Mucosa of descending colon (tissue), 3 donors: ENCODE data around the gene TMUB1. TPM values are rescaled to one million over a fixed set of nuclear protein-coding genes. Genes with fewer than 3 reads are reported as not detected.

ENCODE experiments used
- ATAC-seq: fragments of 200-7000 bp; cut with Tn5 transposase; one replicate; pipeline ENCODE4 v1.9.1; 2020; ENCODE audit warnings: mild to moderate bottlenecking, moderate library complexity
- DNase-seq, 3 donors: peaks; one replicate each; pipeline ENCODE4 v3.0.0-alpha.2; 2020
- H3K36me3 ChIP-seq: fragments of 200-600 bp; one replicate; pipeline ENCODE4 v1.8.0; 2021; ENCODE audit warnings: low read depth, mild to moderate bottlenecking
- H3K4me1 ChIP-seq: fragments of 200-600 bp; one replicate; pipeline ENCODE4 v1.8.0; 2021; ENCODE audit warnings: low read depth, mild to moderate bottlenecking
- H3K4me3 ChIP-seq: fragments of 200-600 bp; one replicate; pipeline ENCODE4 v1.8.0; 2021; ENCODE audit warnings: mild to moderate bottlenecking
- H3K9me3 ChIP-seq: fragments of 200-600 bp; one replicate; pipeline ENCODE4 v1.8.0; 2021; ENCODE audit warnings: mild to moderate bottlenecking
- intact Hi-C, 2 donors: fragments of 100-400 bp; cut with DNase I in 1 of 2; cut with micrococcal nuclease in 1 of 2; formaldehyde crosslinking; loops; one replicate each; pipeline versions ENCODE4 v1.11.0 to v1.11.1; 2022; cut with DNase I, micrococcal nuclease
- total RNA-seq, 3 donors: library from RNA; stranded (reverse); fragmentation: NEBNext Ultra II Directional in 2 of 3; extraction: Animal tissue kit (Norgen Biotek cat#: 25700) in 2 of 3; gene quantifications; one replicate each; pipeline versions ENCODE4 v1.2.1 to v1.2.4, GENCODE V29; 2021 to 2023
- TF ChIP-seq, protein P1 (sequence below): fragments of 200-600 bp; IDR thresholded peaks from one replicate; pipeline ENCODE4 v1.8.0; 2022; ENCODE audit warnings: antibody characterized with exemption, mild to moderate bottlenecking
- donor health status: DM: no; HTN: no; CAD: no; lungs with moderate emphysema.
- donor health status: DM: no; HTN: no; CAD: no.
- donor health status: DM: no; HTN: yes; CAD: no.

The TMUB1 gene
- total RNA-seq, 3 donors from 2014 or later, result 54.2 to 63.7 (median 60.8) TPM

GRCh38 chr7:151060416-151061212, 22.7 kb downstream of the TMUB1 start:
- TF ChIP-seq, protein P1, sequence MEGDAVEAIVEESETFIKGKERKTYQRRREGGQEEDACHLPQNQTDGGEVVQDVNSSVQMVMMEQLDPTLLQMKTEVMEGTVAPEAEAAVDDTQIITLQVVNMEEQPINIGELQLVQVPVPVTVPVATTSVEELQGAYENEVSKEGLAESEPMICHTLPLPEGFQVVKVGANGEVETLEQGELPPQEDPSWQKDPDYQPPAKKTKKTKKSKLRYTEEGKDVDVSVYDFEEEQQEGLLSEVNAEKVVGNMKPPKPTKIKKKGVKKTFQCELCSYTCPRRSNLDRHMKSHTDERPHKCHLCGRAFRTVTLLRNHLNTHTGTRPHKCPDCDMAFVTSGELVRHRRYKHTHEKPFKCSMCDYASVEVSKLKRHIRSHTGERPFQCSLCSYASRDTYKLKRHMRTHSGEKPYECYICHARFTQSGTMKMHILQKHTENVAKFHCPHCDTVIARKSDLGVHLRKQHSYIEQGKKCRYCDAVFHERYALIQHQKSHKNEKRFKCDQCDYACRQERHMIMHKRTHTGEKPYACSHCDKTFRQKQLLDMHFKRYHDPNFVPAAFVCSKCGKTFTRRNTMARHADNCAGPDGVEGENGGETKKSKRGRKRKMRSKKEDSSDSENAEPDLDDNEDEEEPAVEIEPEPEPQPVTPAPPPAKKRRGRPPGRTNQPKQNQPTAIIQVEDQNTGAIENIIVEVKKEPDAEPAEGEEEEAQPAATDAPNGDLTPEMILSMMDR, result no peak

DNA sequence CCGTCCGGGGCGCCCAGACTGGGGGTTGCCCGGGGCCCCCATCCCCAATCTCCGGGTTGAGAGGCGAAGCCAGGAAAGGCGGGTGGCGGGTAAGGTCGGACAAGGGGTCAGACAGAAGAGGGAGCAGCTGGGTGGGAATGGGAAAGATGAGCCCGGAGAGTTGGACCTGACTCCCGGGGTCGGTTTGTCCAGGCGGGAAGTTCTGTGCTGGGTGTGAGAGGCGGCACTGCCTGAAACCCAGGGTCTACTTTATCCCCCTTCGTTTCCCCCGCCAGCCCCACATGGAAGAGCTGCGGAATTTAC, 23.2 kb downstream of the TMUB1 start:
- TF ChIP-seq, protein P1, result no peak
- Histone ChIP-seq H3K36me3 (no peaks in the 10 kb centered on the region), H3K4me3 (peak overlapping the region; percentile 50), H3K9me3 (no peaks in the 10 kb centered on the region), H3K4me1 (peaks cover 36% of the 10 kb centered on the region)
- ATAC-seq (no peak), DNase-seq (no peak)
- intact Hi-C loops, result no loop called here

More at GRCh38 chr7:151060416-151061212, 22.7 kb downstream of the TMUB1 start:
- Histone ChIP-seq H3K36me3 (no peaks in the 10 kb centered on the region), H3K4me1 (peaks cover 36% of the 10 kb centered on the region), H3K9me3 (no peaks in the 10 kb centered on the region), H3K4me3 (peak overlapping the region; percentile 50)
- peak in 2 of 3 donors; percentile 50 to 70 for DNase-seq
- intact Hi-C loops, result no loop called here
- ATAC-seq, result no peak

GRCh38 chr7:151059367-151060112, 23.8 kb downstream of the TMUB1 start, which contains the start of gene SLC4A2:
Gene SLC4A2, plus strand, starts transcription at chr7:151059589. Its CDS starts 2,399 bp downstream, at chr7:151061988.
- H3K4me1 ChIP-seq, result peaks cover 36% of the 10 kb centered on the region
- H3K4me3 ChIP-seq, result peak within 1 kb of the TSS; percentile 50
- TF ChIP-seq, protein P1, result peak; percentile 26
- no peaks in the 10 kb centered on the region for H3K9me3 ChIP-seq
- H3K36me3 ChIP-seq, result no peaks in the 10 kb centered on the region
- intact Hi-C loops, result no loop called here
- peak; percentile 63 for ATAC-seq
- DNase-seq, result peak; percentile 86 to 91 (median 90)

GRCh38 chr7:151058781-151059366, 24.4 kb downstream of the TMUB1 start:
- Histone ChIP-seq H3K4me3 (peak overlapping the region; percentile 50), H3K4me1 (peaks cover 36% of the 10 kb centered on the region), H3K9me3 (no peaks in the 10 kb centered on the region), H3K36me3 (no peaks in the 10 kb centered on the region)
- TF ChIP-seq, protein P1, result no peak
- DNase-seq, result peak in 1 of 3 donors; percentile 38
- no peak for ATAC-seq
- intact Hi-C loops, result no loop called here

GRCh38 chr7:151057989-151058780, 25.1 kb downstream of the TMUB1 start:
- ATAC-seq (peak; percentile 82), DNase-seq (peak; percentile 97 to 99 (median 98))
- intact Hi-C loops, result no loop called here
- Histone ChIP-seq H3K4me3 (peak overlapping the region; percentile 36), H3K4me1 (peaks cover 36% of the 10 kb centered on the region), H3K36me3 (no peaks in the 10 kb centered on the region), H3K9me3 (no peaks in the 10 kb centered on the region)
- TF ChIP-seq, protein P1, result no peak
